ENCODE results near the gene UGT3A2.

DNA sequence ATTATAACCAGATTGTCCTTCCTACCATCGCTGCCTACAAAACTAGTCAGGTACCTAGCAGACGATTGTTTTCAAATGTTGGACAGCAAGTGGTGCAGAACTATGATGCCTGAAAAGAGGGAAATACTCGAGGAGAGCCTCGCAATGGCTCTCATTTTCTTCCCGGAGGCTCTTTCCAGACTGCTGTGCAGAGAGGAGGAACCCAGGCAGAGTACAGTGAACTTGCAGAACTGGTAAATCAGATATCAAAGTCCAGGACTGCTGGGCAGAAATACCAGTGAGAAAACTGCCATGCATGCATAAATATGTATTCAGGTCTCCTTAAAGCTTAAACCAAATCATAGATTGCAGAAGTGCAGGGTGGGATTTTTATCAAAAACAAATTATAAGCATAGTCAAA, 49.1 kb downstream of the UGT3A2 start:
- TF ChIP-seq, protein P1, sequence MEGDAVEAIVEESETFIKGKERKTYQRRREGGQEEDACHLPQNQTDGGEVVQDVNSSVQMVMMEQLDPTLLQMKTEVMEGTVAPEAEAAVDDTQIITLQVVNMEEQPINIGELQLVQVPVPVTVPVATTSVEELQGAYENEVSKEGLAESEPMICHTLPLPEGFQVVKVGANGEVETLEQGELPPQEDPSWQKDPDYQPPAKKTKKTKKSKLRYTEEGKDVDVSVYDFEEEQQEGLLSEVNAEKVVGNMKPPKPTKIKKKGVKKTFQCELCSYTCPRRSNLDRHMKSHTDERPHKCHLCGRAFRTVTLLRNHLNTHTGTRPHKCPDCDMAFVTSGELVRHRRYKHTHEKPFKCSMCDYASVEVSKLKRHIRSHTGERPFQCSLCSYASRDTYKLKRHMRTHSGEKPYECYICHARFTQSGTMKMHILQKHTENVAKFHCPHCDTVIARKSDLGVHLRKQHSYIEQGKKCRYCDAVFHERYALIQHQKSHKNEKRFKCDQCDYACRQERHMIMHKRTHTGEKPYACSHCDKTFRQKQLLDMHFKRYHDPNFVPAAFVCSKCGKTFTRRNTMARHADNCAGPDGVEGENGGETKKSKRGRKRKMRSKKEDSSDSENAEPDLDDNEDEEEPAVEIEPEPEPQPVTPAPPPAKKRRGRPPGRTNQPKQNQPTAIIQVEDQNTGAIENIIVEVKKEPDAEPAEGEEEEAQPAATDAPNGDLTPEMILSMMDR (conservative IDR thresholded peaks at IDR 0.05; ENCODE audit: low read depth, low read length), result no peak
- no peak for TF ChIP-seq POLR2A (IDR thresholded peaks at IDR 0.05; ENCODE audit: low read depth, low read length)
- no peak for TF ChIP-seq CHD1 (IDR thresholded peaks at IDR 0.05; ENCODE audit: low read depth, low read length)
- TF ChIP-seq RAD21 (IDR thresholded peaks at IDR 0.05; ENCODE audit: low read length), result no peak
- TF ChIP-seq BHLHE40 (IDR thresholded peaks at IDR 0.05; ENCODE audit: low read depth, low read length), result no peak
- TF ChIP-seq NFE2L2 (IDR thresholded peaks at IDR 0.05; ENCODE audit: low read depth, low read length), result no peak
- no peak for TF ChIP-seq MAFK (IDR thresholded peaks at IDR 0.05; ENCODE audit: low read depth, low read length)
- TF ChIP-seq RFX5 (IDR thresholded peaks at IDR 0.05; ENCODE audit: low read depth, low read length), result no peak
- TF ChIP-seq MXI1 (IDR thresholded peaks at IDR 0.05; ENCODE audit: borderline replicate concordance, low read depth, low read length), result no peak
- no peak for TF ChIP-seq CEBPB (IDR thresholded peaks at IDR 0.05; ENCODE audit: low read depth, low read length)
- TF ChIP-seq RCOR1 (IDR thresholded peaks at IDR 0.05; ENCODE audit: insufficient replicate concordance, low read length), result no peak
